Panc1 (cell line): ENCODE measurements around the gene KRTAP10-10.

ENCODE experiments used
- POLR2AphosphoS5 ChIP-seq: IDR thresholded peaks from 2 replicates; pipeline ENCODE4 v1.6.1; 2012; ENCODE audit warnings: mild to moderate bottlenecking, low read depth, low read length, moderate library complexity
- SIN3A ChIP-seq: IDR thresholded peaks from 2 replicates; pipeline ENCODE4 v1.6.1; 2012; ENCODE audit warnings: low read depth, mild to moderate bottlenecking, low read length, moderate library complexity, borderline replicate concordance; ENCODE audit not compliant: insufficient read depth
- TCF7L2 ChIP-seq: IDR thresholded peaks from 2 replicates; pipeline ENCODE4 v1.6.1; 2011; ENCODE audit warnings: mild to moderate bottlenecking, low read depth, low read length, inconsistent platforms
- TF ChIP-seq, protein P1 (sequence below): fragments of 450-650 bp; IDR thresholded peaks from 2 replicates; pipeline ENCODE4 v1.5.1; 2017; ENCODE audit warnings: mild to moderate bottlenecking
- TF ChIP-seq, protein P2 (sequence below), 2 experiments: IDR thresholded peaks; 2 replicates each; pipeline ENCODE4 v1.6.1; 2011 to 2012; ENCODE audit warnings: low read depth in 2 of 2, control low read depth in 1 of 2, low read length in 1 of 2, mild to moderate bottlenecking in 1 of 2, moderate library complexity in 1 of 2; ENCODE audit not compliant: insufficient read depth in 1 of 2

DNA sequence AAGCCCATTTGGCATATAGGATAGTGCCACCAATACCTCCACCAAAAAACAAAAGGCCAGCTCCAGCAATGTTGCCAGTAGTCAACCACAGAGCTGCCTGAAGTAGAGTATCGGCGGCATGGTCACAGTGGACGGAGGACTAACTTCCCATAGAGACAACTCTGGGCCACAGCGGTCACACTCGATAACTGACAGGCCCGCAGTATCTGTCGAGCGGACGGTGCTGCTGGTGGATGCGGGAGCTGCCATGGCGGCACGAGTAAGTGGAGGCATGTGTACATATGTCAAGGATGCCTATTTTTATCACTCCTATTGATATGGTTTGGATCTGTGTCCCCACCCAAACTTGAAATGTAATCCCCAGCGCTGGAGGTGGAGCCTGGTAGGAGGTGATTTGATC is 40.7 kb downstream of the KRTAP10-10 start:
- TF ChIP-seq, protein P1, sequence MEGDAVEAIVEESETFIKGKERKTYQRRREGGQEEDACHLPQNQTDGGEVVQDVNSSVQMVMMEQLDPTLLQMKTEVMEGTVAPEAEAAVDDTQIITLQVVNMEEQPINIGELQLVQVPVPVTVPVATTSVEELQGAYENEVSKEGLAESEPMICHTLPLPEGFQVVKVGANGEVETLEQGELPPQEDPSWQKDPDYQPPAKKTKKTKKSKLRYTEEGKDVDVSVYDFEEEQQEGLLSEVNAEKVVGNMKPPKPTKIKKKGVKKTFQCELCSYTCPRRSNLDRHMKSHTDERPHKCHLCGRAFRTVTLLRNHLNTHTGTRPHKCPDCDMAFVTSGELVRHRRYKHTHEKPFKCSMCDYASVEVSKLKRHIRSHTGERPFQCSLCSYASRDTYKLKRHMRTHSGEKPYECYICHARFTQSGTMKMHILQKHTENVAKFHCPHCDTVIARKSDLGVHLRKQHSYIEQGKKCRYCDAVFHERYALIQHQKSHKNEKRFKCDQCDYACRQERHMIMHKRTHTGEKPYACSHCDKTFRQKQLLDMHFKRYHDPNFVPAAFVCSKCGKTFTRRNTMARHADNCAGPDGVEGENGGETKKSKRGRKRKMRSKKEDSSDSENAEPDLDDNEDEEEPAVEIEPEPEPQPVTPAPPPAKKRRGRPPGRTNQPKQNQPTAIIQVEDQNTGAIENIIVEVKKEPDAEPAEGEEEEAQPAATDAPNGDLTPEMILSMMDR, result no peak
- TF ChIP-seq POLR2AphosphoS5, result no peak
- TF ChIP-seq TCF7L2, result no peak
- no peak for TF ChIP-seq SIN3A
- TF ChIP-seq, protein P2, sequence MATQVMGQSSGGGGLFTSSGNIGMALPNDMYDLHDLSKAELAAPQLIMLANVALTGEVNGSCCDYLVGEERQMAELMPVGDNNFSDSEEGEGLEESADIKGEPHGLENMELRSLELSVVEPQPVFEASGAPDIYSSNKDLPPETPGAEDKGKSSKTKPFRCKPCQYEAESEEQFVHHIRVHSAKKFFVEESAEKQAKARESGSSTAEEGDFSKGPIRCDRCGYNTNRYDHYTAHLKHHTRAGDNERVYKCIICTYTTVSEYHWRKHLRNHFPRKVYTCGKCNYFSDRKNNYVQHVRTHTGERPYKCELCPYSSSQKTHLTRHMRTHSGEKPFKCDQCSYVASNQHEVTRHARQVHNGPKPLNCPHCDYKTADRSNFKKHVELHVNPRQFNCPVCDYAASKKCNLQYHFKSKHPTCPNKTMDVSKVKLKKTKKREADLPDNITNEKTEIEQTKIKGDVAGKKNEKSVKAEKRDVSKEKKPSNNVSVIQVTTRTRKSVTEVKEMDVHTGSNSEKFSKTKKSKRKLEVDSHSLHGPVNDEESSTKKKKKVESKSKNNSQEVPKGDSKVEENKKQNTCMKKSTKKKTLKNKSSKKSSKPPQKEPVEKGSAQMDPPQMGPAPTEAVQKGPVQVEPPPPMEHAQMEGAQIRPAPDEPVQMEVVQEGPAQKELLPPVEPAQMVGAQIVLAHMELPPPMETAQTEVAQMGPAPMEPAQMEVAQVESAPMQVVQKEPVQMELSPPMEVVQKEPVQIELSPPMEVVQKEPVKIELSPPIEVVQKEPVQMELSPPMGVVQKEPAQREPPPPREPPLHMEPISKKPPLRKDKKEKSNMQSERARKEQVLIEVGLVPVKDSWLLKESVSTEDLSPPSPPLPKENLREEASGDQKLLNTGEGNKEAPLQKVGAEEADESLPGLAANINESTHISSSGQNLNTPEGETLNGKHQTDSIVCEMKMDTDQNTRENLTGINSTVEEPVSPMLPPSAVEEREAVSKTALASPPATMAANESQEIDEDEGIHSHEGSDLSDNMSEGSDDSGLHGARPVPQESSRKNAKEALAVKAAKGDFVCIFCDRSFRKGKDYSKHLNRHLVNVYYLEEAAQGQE (IDR thresholded peaks at IDR 0.05; ENCODE audit: insufficient read depth in 1 of 2, low read depth in 2 of 2, low read length in 1 of 2), result no peak
